ENCODE measurements around the gene GPR82.

DNA sequence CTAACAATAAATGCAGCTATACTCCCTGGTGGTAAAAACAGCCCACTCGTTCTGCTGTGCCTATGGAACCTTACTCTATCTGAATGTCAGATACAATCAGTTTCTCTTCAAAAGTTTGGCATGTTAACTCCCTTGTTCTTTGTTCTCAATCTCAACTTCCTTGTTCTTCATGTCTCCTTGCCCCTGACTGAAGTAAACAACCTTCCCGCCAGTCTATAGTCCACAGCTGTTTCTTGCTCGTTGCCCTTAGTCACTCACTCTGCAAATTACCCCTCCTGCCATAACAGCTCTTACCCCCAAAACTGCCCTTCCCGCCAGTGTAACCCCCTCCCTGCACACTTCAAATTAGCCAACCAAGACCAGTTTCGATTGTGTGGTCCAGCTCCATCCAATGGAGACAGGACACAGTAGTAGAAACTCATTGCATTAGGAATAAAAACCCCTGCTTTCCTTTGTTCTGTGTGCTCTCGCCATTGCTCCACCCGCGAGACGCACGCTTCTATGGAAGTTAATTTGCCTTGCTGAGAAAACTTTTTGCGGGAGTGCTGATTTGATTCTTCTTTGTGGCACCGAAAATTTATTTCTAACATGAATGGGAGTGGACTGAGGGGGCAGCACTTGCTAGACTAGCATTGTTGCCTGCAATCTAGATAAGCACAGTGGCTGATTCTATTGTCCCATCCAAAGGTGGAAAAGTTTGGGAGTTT lies 7.1 kb upstream of the GPR82 start:
- no peak for TF ChIP-seq EZH2 (IDR thresholded peaks at IDR 0.05; ENCODE audit: borderline replicate concordance, low read length)
- TF ChIP-seq, protein P1, sequence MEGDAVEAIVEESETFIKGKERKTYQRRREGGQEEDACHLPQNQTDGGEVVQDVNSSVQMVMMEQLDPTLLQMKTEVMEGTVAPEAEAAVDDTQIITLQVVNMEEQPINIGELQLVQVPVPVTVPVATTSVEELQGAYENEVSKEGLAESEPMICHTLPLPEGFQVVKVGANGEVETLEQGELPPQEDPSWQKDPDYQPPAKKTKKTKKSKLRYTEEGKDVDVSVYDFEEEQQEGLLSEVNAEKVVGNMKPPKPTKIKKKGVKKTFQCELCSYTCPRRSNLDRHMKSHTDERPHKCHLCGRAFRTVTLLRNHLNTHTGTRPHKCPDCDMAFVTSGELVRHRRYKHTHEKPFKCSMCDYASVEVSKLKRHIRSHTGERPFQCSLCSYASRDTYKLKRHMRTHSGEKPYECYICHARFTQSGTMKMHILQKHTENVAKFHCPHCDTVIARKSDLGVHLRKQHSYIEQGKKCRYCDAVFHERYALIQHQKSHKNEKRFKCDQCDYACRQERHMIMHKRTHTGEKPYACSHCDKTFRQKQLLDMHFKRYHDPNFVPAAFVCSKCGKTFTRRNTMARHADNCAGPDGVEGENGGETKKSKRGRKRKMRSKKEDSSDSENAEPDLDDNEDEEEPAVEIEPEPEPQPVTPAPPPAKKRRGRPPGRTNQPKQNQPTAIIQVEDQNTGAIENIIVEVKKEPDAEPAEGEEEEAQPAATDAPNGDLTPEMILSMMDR (conservative IDR thresholded peaks at IDR 0.05 in 1 of 2, IDR thresholded peaks at IDR 0.05 in 1 of 2; ENCODE audit: extremely low read depth in 1 of 2, insufficient read depth in 1 of 2, low read depth in 1 of 2, low read length in 2 of 2): no peak
